ENCODE measurements around the gene AMFR. TPM values are rescaled to one million over a fixed set of nuclear protein-coding genes. Genes with fewer than 3 reads are reported as not detected.

Gene AMFR
- total RNA-seq, 1 experiment from 2014 or later, result 25.6 TPM

DNA sequence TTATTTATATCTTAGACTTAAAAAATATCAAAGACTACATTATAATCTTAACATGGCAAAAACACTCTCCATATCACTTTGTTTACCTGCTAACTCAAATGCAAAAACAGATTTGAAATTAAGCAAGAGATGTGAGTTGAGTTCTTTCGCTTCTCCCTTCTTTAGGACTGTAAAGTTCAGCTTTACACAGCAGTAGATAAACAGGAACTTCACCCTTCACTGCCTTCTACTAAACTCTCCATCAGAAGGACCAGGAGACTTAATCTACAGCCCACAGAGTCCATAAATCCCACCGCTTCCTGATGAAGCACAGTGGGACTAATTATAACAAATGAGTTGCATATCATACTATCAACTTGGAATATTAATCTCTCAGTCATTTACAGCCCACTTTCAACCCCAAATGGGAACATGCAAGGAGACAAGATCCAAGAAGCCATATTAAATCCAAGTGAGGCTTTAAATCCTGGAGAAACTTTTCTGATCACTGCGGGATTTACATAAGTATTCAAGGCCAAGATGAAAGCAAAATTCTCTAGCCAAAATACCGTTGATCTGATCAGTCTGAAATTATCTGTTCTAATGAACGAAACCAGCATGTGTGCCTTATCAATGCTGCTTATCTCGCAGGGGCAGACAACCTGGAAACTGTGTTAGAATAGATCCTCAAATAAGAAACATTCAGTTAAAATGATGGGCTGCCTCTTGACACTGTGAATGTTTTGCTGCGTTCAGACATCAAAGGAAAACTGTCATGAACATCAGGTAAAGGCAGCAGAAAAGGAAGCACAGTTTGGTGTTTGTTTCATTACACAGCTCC is 1.6 kb downstream of the AMFR start:
- Histone ChIP-seq H3K27ac (ENCODE audit: insufficient read length, low read depth, low read length) (no peak overlapping the region), H2BK120ac (ENCODE audit: low read depth, low read length, poor library complexity, severe bottlenecking) (no peak overlapping the region), H2BK5ac (ENCODE audit: insufficient read length, low read length) (no peak overlapping the region), H3K79me2 (ENCODE audit: insufficient read depth, low read length) (peaks cover 2% of the 10 kb centered on the region; the same call in 1 of the 2 replicates), H3K23me2 (ENCODE audit: insufficient read length, low read depth, low read length, poor library complexity, severe bottlenecking) (peaks cover 7% of the 10 kb centered on the region), H4K91ac (ENCODE audit: insufficient read length, low read depth, low read length) (no peak overlapping the region), H3K4me2 (ENCODE audit: insufficient read depth, insufficient read length, low read length) (peak overlapping the region; percentile 100), H3K23ac (ENCODE audit: insufficient read length, low read depth, low read length) (peak overlapping the region; percentile 1), H3K79me1 (ENCODE audit: insufficient read depth, low read depth, low read length, poor library complexity, severe bottlenecking) (peaks cover 2% of the 10 kb centered on the region), H3K4me1 (ENCODE audit: insufficient read depth, low read length) (peaks cover 7% of the 10 kb centered on the region; the same call in 1 of the 2 replicates), H3K9me3 (ENCODE audit: control insufficient read depth, low read depth, low read length) (no peaks in the 10 kb centered on the region), H3K27me3 (ENCODE audit: insufficient read depth, low read length) (no peaks in the 10 kb centered on the region; the same call in 1 of the 2 replicates), H4K5ac (ENCODE audit: insufficient read length, low read depth, low read length) (no peak overlapping the region), H2BK20ac (ENCODE audit: low read depth, low read length, poor library complexity, severe bottlenecking) (no peak overlapping the region), H2BK15ac (ENCODE audit: low read depth, low read length) (no peak overlapping the region), H2BK12ac (ENCODE audit: insufficient read length, low read depth, low read length) (no peak overlapping the region), H3K14ac (ENCODE audit: insufficient read depth, low read length) (no peak overlapping the region), H3K56ac (ENCODE audit: insufficient read length, low read depth, low read length) (no peak overlapping the region), H3T11ph (ENCODE audit: low read length) (no peak overlapping the region), H4K20me1 (ENCODE audit: control insufficient read depth, insufficient read depth, insufficient read length) (no peaks in the 10 kb centered on the region), H3K4ac (ENCODE audit: low read depth, low read length) (no peak overlapping the region), H3K18ac (ENCODE audit: insufficient read length, low read depth, low read length) (no peak overlapping the region), H3K9ac (ENCODE audit: extremely low read depth, insufficient read length, low read length) (peak overlapping the region; percentile 74), H2AFZ (ENCODE audit: low read length) (no peak overlapping the region), H4K8ac (replicated peaks; ENCODE audit: insufficient read length, low read depth, low read length) (no peak overlapping the region), H2AK5ac (ENCODE audit: insufficient read length, low read length) (no peak overlapping the region)
- no CpG with 5 or more reads among the region's 7 CpGs for WGBS (ENCODE audit: extremely low coverage, insufficient read length, low lambda C conversion rate)
- no peaks in the 10 kb centered on the region for H3K9me3 Mint-ChIP-seq
- H3K4me3 Mint-ChIP-seq, result peak overlapping the region; percentile 85 to 95
- peaks cover 39 to 44% of the 10 kb centered on the region in 2 experiments for H3K4me1 Mint-ChIP-seq
- no peak overlapping the region for H3K27ac Mint-ChIP-seq
- TF ChIP-seq, protein P1, sequence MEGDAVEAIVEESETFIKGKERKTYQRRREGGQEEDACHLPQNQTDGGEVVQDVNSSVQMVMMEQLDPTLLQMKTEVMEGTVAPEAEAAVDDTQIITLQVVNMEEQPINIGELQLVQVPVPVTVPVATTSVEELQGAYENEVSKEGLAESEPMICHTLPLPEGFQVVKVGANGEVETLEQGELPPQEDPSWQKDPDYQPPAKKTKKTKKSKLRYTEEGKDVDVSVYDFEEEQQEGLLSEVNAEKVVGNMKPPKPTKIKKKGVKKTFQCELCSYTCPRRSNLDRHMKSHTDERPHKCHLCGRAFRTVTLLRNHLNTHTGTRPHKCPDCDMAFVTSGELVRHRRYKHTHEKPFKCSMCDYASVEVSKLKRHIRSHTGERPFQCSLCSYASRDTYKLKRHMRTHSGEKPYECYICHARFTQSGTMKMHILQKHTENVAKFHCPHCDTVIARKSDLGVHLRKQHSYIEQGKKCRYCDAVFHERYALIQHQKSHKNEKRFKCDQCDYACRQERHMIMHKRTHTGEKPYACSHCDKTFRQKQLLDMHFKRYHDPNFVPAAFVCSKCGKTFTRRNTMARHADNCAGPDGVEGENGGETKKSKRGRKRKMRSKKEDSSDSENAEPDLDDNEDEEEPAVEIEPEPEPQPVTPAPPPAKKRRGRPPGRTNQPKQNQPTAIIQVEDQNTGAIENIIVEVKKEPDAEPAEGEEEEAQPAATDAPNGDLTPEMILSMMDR (conservative IDR thresholded peaks at IDR 0.05), result no peak
- peaks cover 17% of the 10 kb centered on the region for H3K27me3 Mint-ChIP-seq (ENCODE audit: low read depth)
- no peak for DNase-seq
- no peaks in the 10 kb centered on the region; a peak in 2 of 7 replicates for H3K36me3 Mint-ChIP-seq (ENCODE audit: insufficient read depth in 1 of 3, low read depth in 3 of 3)
